HEK293 (cell line): ENCODE data around the gene RBM20.
A peak's percentile ranks its signal among the peaks of the same experiment; 100 is the strongest.

Source experiments
- EGR2 ChIP-seq: fragments of 450-650 bp; formaldehyde crosslinking; IDR thresholded peaks from 2 replicates; pipeline ENCODE4 v1.5.1; 2016; ENCODE audit warnings: low read depth, missing biosample characterization, missing genetic modification characterization
- ELK4 ChIP-seq: IDR thresholded peaks from 2 replicates; pipeline ENCODE4 v1.6.1; 2011; ENCODE audit warnings: mild to moderate bottlenecking, low read depth, low read length, borderline replicate concordance
- HIC1 ChIP-seq: fragments of 450-650 bp; formaldehyde crosslinking; IDR thresholded peaks from 2 replicates; pipeline ENCODE4 v1.5.1; 2016; ENCODE audit warnings: missing biosample characterization, missing genetic modification characterization
- HOXA7 ChIP-seq: sonication (generic); formaldehyde crosslinking; IDR thresholded peaks from 2 replicates; pipeline ENCODE4 v1.8.1; 2022; ENCODE audit warnings: missing genetic modification reagents, borderline replicate concordance
- KLF1 ChIP-seq: fragments of 450-650 bp; formaldehyde crosslinking; IDR thresholded peaks from 2 replicates; pipeline ENCODE4 v1.5.1; 2016; ENCODE audit warnings: missing biosample characterization, missing genetic modification characterization
- MZF1 ChIP-seq: fragments of 450-650 bp; formaldehyde crosslinking; IDR thresholded peaks from 2 replicates; pipeline ENCODE4 v1.5.1; 2017; ENCODE audit warnings: missing biosample characterization, missing genetic modification characterization, borderline replicate concordance
- OSR2 ChIP-seq: fragments of 450-650 bp; formaldehyde crosslinking; IDR thresholded peaks from 2 replicates; pipeline ENCODE4 v1.5.1; 2016; ENCODE audit warnings: missing biosample characterization, missing genetic modification characterization
- REPIN1 ChIP-seq: fragments of 450-650 bp; formaldehyde crosslinking; IDR thresholded peaks from 2 replicates; pipeline ENCODE4 v1.5.1; 2017; ENCODE audit warnings: missing biosample characterization, missing genetic modification characterization, low read depth
- SCRT1 ChIP-seq: fragments of 450-650 bp; formaldehyde crosslinking; IDR thresholded peaks from 2 replicates; pipeline ENCODE4 v1.5.1; 2016; ENCODE audit warnings: missing biosample characterization, missing genetic modification characterization, borderline replicate concordance
- SP2 ChIP-seq: fragments of 450-650 bp; formaldehyde crosslinking; IDR thresholded peaks from 2 replicates; pipeline ENCODE4 v1.5.1; 2016; ENCODE audit warnings: missing biosample characterization, missing genetic modification characterization
- SP3 ChIP-seq: fragments of 450-650 bp; formaldehyde crosslinking; IDR thresholded peaks from 2 replicates; pipeline ENCODE4 v1.5.1; 2016; ENCODE audit warnings: missing biosample characterization, missing genetic modification characterization
- WT1 ChIP-seq: fragments of 450-650 bp; formaldehyde crosslinking; IDR thresholded peaks from 2 replicates; pipeline ENCODE4 v1.5.1; 2016; ENCODE audit warnings: missing biosample characterization, missing genetic modification characterization
- ZBTB48 ChIP-seq: fragments of 450-650 bp; formaldehyde crosslinking; IDR thresholded peaks from 2 replicates; pipeline ENCODE4 v1.5.1; 2016; ENCODE audit warnings: missing biosample characterization, missing genetic modification characterization
- ZBTB8A ChIP-seq: fragments of 450-650 bp; formaldehyde crosslinking; IDR thresholded peaks from 2 replicates; pipeline ENCODE4 v1.5.1; 2016; ENCODE audit warnings: missing biosample characterization, missing genetic modification characterization
- ZNF10 ChIP-seq: fragments of 450-650 bp; formaldehyde crosslinking; IDR thresholded peaks from 2 replicates; pipeline ENCODE4 v1.5.1; 2017; ENCODE audit warnings: missing biosample characterization, missing genetic modification characterization
- ZNF132 ChIP-seq: fragments of 450-650 bp; formaldehyde crosslinking; IDR thresholded peaks from 2 replicates; pipeline ENCODE4 v1.5.1; 2017; ENCODE audit warnings: missing biosample characterization, missing genetic modification characterization, borderline replicate concordance
- ZNF148 ChIP-seq: fragments of 450-650 bp; formaldehyde crosslinking; IDR thresholded peaks from 2 replicates; pipeline ENCODE4 v1.5.0; 2017; ENCODE audit warnings: missing biosample characterization, missing genetic modification characterization, borderline replicate concordance
- ZNF184 ChIP-seq: fragments of 450-650 bp; IDR thresholded peaks from 2 replicates; pipeline ENCODE4 v1.5.1; 2018; ENCODE audit warnings: missing biosample characterization, mild to moderate bottlenecking, missing genetic modification characterization
- ZNF223 ChIP-seq: fragments of 450-650 bp; formaldehyde crosslinking; IDR thresholded peaks from 2 replicates; pipeline ENCODE4 v1.5.1; 2016; ENCODE audit warnings: missing biosample characterization, missing genetic modification characterization
- ZNF23 ChIP-seq: fragments of 450-650 bp; formaldehyde crosslinking; IDR thresholded peaks from 2 replicates; pipeline ENCODE4 v1.5.1; 2016; ENCODE audit warnings: missing biosample characterization, missing genetic modification characterization, borderline replicate concordance
- ZNF324 ChIP-seq: fragments of 450-650 bp; formaldehyde crosslinking; IDR thresholded peaks from 2 replicates; pipeline ENCODE4 v1.5.1; 2016; ENCODE audit warnings: missing biosample characterization, missing genetic modification characterization
- ZNF335 ChIP-seq: fragments of 450-650 bp; formaldehyde crosslinking; conservative IDR thresholded peaks from 2 replicates; pipeline ENCODE4 v1.5.1; 2016; ENCODE audit warnings: missing biosample characterization, missing genetic modification characterization
- ZNF362 ChIP-seq: fragments of 450-650 bp; formaldehyde crosslinking; IDR thresholded peaks from 2 replicates; pipeline ENCODE4 v1.5.1; 2016; ENCODE audit warnings: missing biosample characterization, missing genetic modification characterization
- ZNF423 ChIP-seq: fragments of 450-650 bp; formaldehyde crosslinking; IDR thresholded peaks from 2 replicates; pipeline ENCODE4 v1.5.1; 2016; ENCODE audit warnings: missing biosample characterization, missing genetic modification characterization
- ZNF501 ChIP-seq: fragments of 450-650 bp; formaldehyde crosslinking; IDR thresholded peaks from 2 replicates; pipeline ENCODE4 v1.5.1; 2016; ENCODE audit warnings: missing biosample characterization, missing genetic modification characterization
- ZNF571 ChIP-seq: fragments of 450-650 bp; formaldehyde crosslinking; IDR thresholded peaks from 2 replicates; pipeline ENCODE4 v1.5.0; 2017; ENCODE audit warnings: missing biosample characterization, missing genetic modification characterization
- ZNF596 ChIP-seq: fragments of 450-650 bp; IDR thresholded peaks from 2 replicates; pipeline ENCODE4 v1.5.0; 2018; ENCODE audit warnings: missing biosample characterization, mild to moderate bottlenecking, missing genetic modification characterization, moderate library complexity
- ZNF610 ChIP-seq: fragments of 450-650 bp; formaldehyde crosslinking; IDR thresholded peaks from 2 replicates; pipeline ENCODE4 v1.5.1; 2016; ENCODE audit warnings: missing biosample characterization, missing genetic modification characterization, borderline replicate concordance
- ZNF645 ChIP-seq: fragments of 450-650 bp; formaldehyde crosslinking; IDR thresholded peaks from 2 replicates; pipeline ENCODE4; 2016; ENCODE audit warnings: missing biosample characterization, missing genetic modification characterization
- ZNF664 ChIP-seq: fragments of 450-650 bp; formaldehyde crosslinking; IDR thresholded peaks from 2 replicates; pipeline ENCODE4 v1.5.1; 2016; ENCODE audit warnings: missing biosample characterization, missing genetic modification characterization
- ZNF76 ChIP-seq: fragments of 450-650 bp; formaldehyde crosslinking; IDR thresholded peaks from 2 replicates; pipeline ENCODE4; 2016; ENCODE audit warnings: low read depth, missing biosample characterization, missing genetic modification characterization, borderline replicate concordance
- ZNF837 ChIP-seq: fragments of 450-650 bp; formaldehyde crosslinking; IDR thresholded peaks from 2 replicates; pipeline ENCODE4 v1.5.1; 2016; ENCODE audit warnings: missing biosample characterization, missing genetic modification characterization
- ZSCAN16 ChIP-seq: fragments of 450-650 bp; formaldehyde crosslinking; IDR thresholded peaks from 2 replicates; pipeline ENCODE4 v1.5.1; 2016; ENCODE audit warnings: missing biosample characterization, missing genetic modification characterization

RBM20 gene

GRCh38 chr10:110643653-110644597 lies at the start of gene RBM20 (continued):
- TF ChIP-seq ZNF501 (tag by site-specific recombination) (no peak; the same call in 1 of the 2 replicates), ZNF645 (tag by site-specific recombination) (no peak), WT1 (tag by site-specific recombination) (peak; percentile 38; the same call in 1 of the 2 replicates), ZNF423 (tag by site-specific recombination) (peak; percentile 61), ZBTB8A (peak; percentile 72), ZNF664 (no peak), OSR2 (tag by site-specific recombination) (peak; percentile 63; the same call in 1 of the 2 replicates), ZNF335 (tag by site-specific recombination) (peak; percentile 70), ZNF223 (tag by site-specific recombination) (no peak), HOXA7 (CRISPR knock-in tag) (no peak), ZNF10 (tag by site-specific recombination) (no peak), ZNF837 (tag by site-specific recombination) (no peak), ZNF596 (tag by site-specific recombination) (no peak), SP3 (tag by site-specific recombination) (peak; percentile 78; the same call in 1 of the 2 replicates), SCRT1 (no peak), ZNF148 (no peak), KLF1 (tag by site-specific recombination) (peak; percentile 30; the same call in 1 of the 2 replicates), HIC1 (peak; percentile 69), ZNF571 (tag by site-specific recombination) (no peak), MZF1 (no peak), ZNF23 (tag by site-specific recombination) (no peak), SP2 (tag by site-specific recombination) (peak; percentile 62), ZBTB48 (tag by site-specific recombination) (peak; percentile 81; the same call in 1 of the 2 replicates), ZNF610 (tag by site-specific recombination) (no peak), ZNF324 (tag by site-specific recombination) (no peak), ELK4 (no peak), ZSCAN16 (tag by site-specific recombination) (no peak), REPIN1 (tag by site-specific recombination) (no peak), ZNF362 (tag by site-specific recombination) (no peak), EGR2 (tag by site-specific recombination) (0 out of 2 replicates have a peak, but pooled peaks have one; percentile 24), ZNF184 (no peak), ZNF76 (tag by site-specific recombination) (peak; percentile 58; the same call in 1 of the 2 replicates), ZNF132 (tag by site-specific recombination) (no peak)
